Measurements from ENCODE around the gene ENOX1. TPM values are rescaled to one million over a fixed set of nuclear protein-coding genes. Genes with fewer than 3 reads are reported as not detected.
"Not testable (repeated sequence)": the region's sequence is repeated elsewhere in the genome, so short reads cannot be mapped to it uniquely, and the experiment has no call there.

ENOX1 gene
- polyA plus RNA-seq, 2 of the 4 experiments (the other 2 are of a cell fraction), result 0.28 to 0.41 TPM

GRCh38 chr13:43353631-43354030, 433.1 kb downstream of the ENOX1 start:
- ChIA-PET CTCF (no interaction called here), POLR2A (no interaction called here)
- Histone ChIP-seq H3K4me2 (no peak overlapping the region), H3K4me1 (no peaks in the 10 kb centered on the region), H3K4me3 (no peak overlapping the region), H3K27ac (no peak overlapping the region), H3K9me3 (no peaks in the 10 kb centered on the region)
- DNase-seq (ENCODE audit: low read depth in 1 of 2, low spot score in 1 of 2), result no peak
- no peak for FAIRE-seq
- no peak for TF ChIP-seq FOSB (CRISPR knock-in tag; IDR thresholded peaks at IDR 0.05)
- no peak for TF ChIP-seq FOXS1 (CRISPR knock-in tag; IDR thresholded peaks at IDR 0.05)
- no peak for TF ChIP-seq KDM5A (IDR thresholded peaks at IDR 0.05)
- TF ChIP-seq ELK1 (IDR thresholded peaks at IDR 0.05; ENCODE audit: low read depth, low read length), result no peak
- ATAC-seq, result no peak
- 93% methylated on average over 4 of the region's 4 CpGs for WGBS (ENCODE audit: missing lambda C conversion rate)

GRCh38 chr13:43351612-43352011, 435.2 kb downstream of the ENOX1 start:
- CTCF ChIA-PET; H3K4me3 ChIP-seq; H3K9me3 ChIP-seq; DNase-seq (ENCODE audit: low read depth in 1 of 2, low spot score in 1 of 2); ATAC-seq; H3K4me1 ChIP-seq; FAIRE-seq; POLR2A ChIA-PET; H3K27ac ChIP-seq; H3K4me2 ChIP-seq: not testable (repeated sequence)
- 85% methylated on average over 3 of the region's 3 CpGs for WGBS (ENCODE audit: missing lambda C conversion rate)

- 17% methylated on average over 4 of the region's 4 CpGs for WGBS (ENCODE audit: missing lambda C conversion rate)
- Histone ChIP-seq H3K4me3 (no peak overlapping the region), H3K4me1 (0 out of 3 replicates have a peak, but pooled peaks cover 3% of the 10 kb centered on the region), H3K4me2 (0 out of 3 replicates have a peak overlapping the region, but pooled peaks have one; percentile 14), H3K9me3 (no peaks in the 10 kb centered on the region), H3K27ac (no peak overlapping the region)
- peak; percentile 21 for TF ChIP-seq MAFK (IDR thresholded peaks at IDR 0.05; ENCODE audit: partially characterized antibody)
- no peak for TF ChIP-seq FOSB (CRISPR knock-in tag; IDR thresholded peaks at IDR 0.05)
- CTCF ChIA-PET, result interaction anchor here (1.2 kb wide), 1 partner anchor 9 kb away, joined by 3 read pairs; no protein-coding TSS in a partner anchor
- peak; percentile 47 to 56; a peak in 2 of 6 replicates for ATAC-seq
- POLR2A ChIA-PET, result no interaction called here
- FAIRE-seq, result no peak
- DNase-seq (ENCODE audit: low read depth in 1 of 2, low spot score in 1 of 2), result peak in 1 of 2 experiments; percentile 11
These were observed 438.4 kb downstream of the ENOX1 start for GRCh38 chr13:43348397-43348796.

GRCh38 chr13:43347877-43348276, 438.9 kb downstream of the ENOX1 start:
- H3K9me3 ChIP-seq, result no peaks in the 10 kb centered on the region
- 77% methylated on average over 10 of the region's 10 CpGs for WGBS (ENCODE audit: missing lambda C conversion rate)
- DNase-seq (ENCODE audit: low read depth in 1 of 2, low spot score in 1 of 2) (no peak), FAIRE-seq (no peak), ATAC-seq (no peak)
- TF ChIP-seq REST (IDR thresholded peaks at IDR 0.05) (no peak), ELK1 (IDR thresholded peaks at IDR 0.05; ENCODE audit: low read depth, low read length) (no peak), NPAS2 (CRISPR knock-in tag; IDR thresholded peaks at IDR 0.05; ENCODE audit: borderline replicate concordance) (no peak), TP53 (CRISPR knock-in tag; IDR thresholded peaks at IDR 0.05) (no peak), NFE2L2 (conservative IDR thresholded peaks at IDR 0.05; ENCODE audit: low read length) (no peak), RAD21 (conservative IDR thresholded peaks at IDR 0.05 in 1 of 2, IDR thresholded peaks at IDR 0.05 in 1 of 2) (no peak), CEBPB (IDR thresholded peaks at IDR 0.05) (no peak), JUN (IDR thresholded peaks at IDR 0.05) (no peak), RARB (CRISPR knock-in tag; IDR thresholded peaks at IDR 0.05) (no peak), TFCP2L1 (CRISPR knock-in tag; IDR thresholded peaks at IDR 0.05) (no peak), CBX2 (IDR thresholded peaks at IDR 0.05; ENCODE audit: borderline replicate concordance, low read depth) (no peak), SMC3 (IDR thresholded peaks at IDR 0.05) (no peak), NR3C1 (IDR thresholded peaks at IDR 0.05) (no peak)
- no peak overlapping the region for H3K4me2 ChIP-seq
- H3K4me1 ChIP-seq, result 0 out of 3 replicates have a peak, but pooled peaks cover 3% of the 10 kb centered on the region
- ChIA-PET CTCF (no interaction called here), POLR2A (no interaction called here)
- no peak overlapping the region for H3K4me3 ChIP-seq
- H3K27ac ChIP-seq, result no peak overlapping the region
